Measurements from ENCODE around the gene SLC25A53. TPM values are rescaled to one million over a fixed set of nuclear protein-coding genes. Genes with fewer than 3 reads are reported as not detected.

The SLC25A53 gene, protein sequence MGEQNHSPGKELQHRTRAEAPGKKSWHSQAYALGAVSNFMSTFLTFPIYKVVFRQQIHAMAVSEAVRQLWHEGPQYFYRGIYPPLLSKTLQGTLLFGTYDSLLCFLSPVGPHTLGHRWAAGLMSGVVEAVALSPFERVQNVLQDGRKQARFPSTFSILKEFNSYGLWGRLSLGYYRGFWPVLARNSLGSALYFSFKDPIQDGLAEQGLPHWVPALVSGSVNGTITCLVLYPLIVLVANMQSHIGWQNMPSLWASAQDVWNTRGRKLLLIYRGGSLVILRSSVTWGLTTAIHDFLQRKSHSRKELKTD
- 1 to 10 TPM; 6.8 to 8.5 TPM for total RNA-seq
- 9.5 TPM for polyA plus RNA-seq

- peaks cover 0 to 14% (median 0%) of the 10 kb centered on the region in 3 donors for H3K36me3 Mint-ChIP-seq
- CTCF ChIA-PET = interaction anchor here (1.2 to 1.6 kb wide), 4 partner anchors 9 to 44 kb away, joined by 3 to 14 read pairs (median 6); partner anchors contain the start of gene FAM199X
- POLR2A ChIA-PET = interaction anchor here (1.2 to 1.8 kb wide), 4 partner anchors 9 to 552 kb away, joined by 3 to 19 read pairs (median 8); partner anchors contain the start of genes FAM199X, MORF4L2 and ZCCHC18
- no peaks in the 10 kb centered on the region for H3K27me3 ChIP-seq (ENCODE audit: insufficient read depth, low read length, poor library complexity, severe bottlenecking)
- peaks cover 4% of the 10 kb centered on the region for H3K4me1 ChIP-seq (ENCODE audit: insufficient read depth, low read length)
- H3K27ac ChIP-seq (ENCODE audit: low read depth, low read length) = peak within 1 kb of the TSS; percentile 95
- H3K4me3 ChIP-seq (ENCODE audit: low read length) = peak within 1 kb of the TSS; percentile 75
- H3K9me3 Mint-ChIP-seq = no peaks in the 10 kb centered on the region
- H3K4me1 Mint-ChIP-seq = peaks cover 14 to 28% (median 15%) of the 10 kb centered on the region in 3 donors
- peak; percentile 57 to 83 (median 78) for DNase-seq
- peak within 1 kb of the TSS; percentile 88 to 100 (median 100) for H3K27ac Mint-ChIP-seq
- H3K27me3 Mint-ChIP-seq = peaks cover 0 to 9% of the 10 kb centered on the region in 2 donors
- no peaks in the 10 kb centered on the region for H3K9me3 ChIP-seq (ENCODE audit: low read length)
- H3K4me3 Mint-ChIP-seq = peak within 1 kb of the TSS; percentile 88 to 100 (median 97)
- H3K36me3 ChIP-seq (ENCODE audit: insufficient read depth, low read length) = no peaks in the 10 kb centered on the region
Observed at GRCh38 chrX:104156630-104157529, at the start of gene SLC25A53. TSS of gene SLC25A53 (minus strand) at chrX:104157009. CDS start at chrX:104105257, 51,752 bp downstream.

- CTCF ChIA-PET = no interaction called here
- Mint-ChIP-seq H3K4me1 (no peaks in the 10 kb centered on the region), H3K27me3 (peaks cover 0 to under 1% of the 10 kb centered on the region in 2 donors), H3K9me3 (no peaks in the 10 kb centered on the region), H3K27ac (no peak overlapping the region), H3K36me3 (peaks cover 0 to 5% (median 0%) of the 10 kb centered on the region in 3 donors), H3K4me3 (no peak overlapping the region)
- Histone ChIP-seq H3K4me3 (ENCODE audit: low read length) (no peak overlapping the region), H3K4me1 (ENCODE audit: insufficient read depth, low read length) (no peaks in the 10 kb centered on the region), H3K27me3 (ENCODE audit: insufficient read depth, low read length, poor library complexity, severe bottlenecking) (no peaks in the 10 kb centered on the region), H3K27ac (ENCODE audit: low read depth, low read length) (no peak overlapping the region), H3K36me3 (ENCODE audit: insufficient read depth, low read length) (no peaks in the 10 kb centered on the region), H3K9me3 (ENCODE audit: low read length) (no peaks in the 10 kb centered on the region)
- DNase-seq = no peak
- POLR2A ChIA-PET = no interaction called here
Observed at GRCh38 chrX:104205548-104205947, 48.7 kb upstream of the SLC25A53 start.

GRCh38 chrX:104195489-104196084 is 38.8 kb upstream of the SLC25A53 start:
- H3K36me3 ChIP-seq (ENCODE audit: insufficient read depth, low read length) = no peaks in the 10 kb centered on the region
- H3K27me3 ChIP-seq (ENCODE audit: insufficient read depth, low read length, poor library complexity, severe bottlenecking) = no peaks in the 10 kb centered on the region
- no peaks in the 10 kb centered on the region for H3K9me3 ChIP-seq (ENCODE audit: low read length)
- Mint-ChIP-seq H3K9me3 (no peaks in the 10 kb centered on the region), H3K27ac (no peak overlapping the region), H3K4me3 (no peak overlapping the region), H3K27me3 (no peaks in the 10 kb centered on the region), H3K4me1 (peaks cover 0 to 4% (median 0%) of the 10 kb centered on the region in 3 donors), H3K36me3 (peaks cover 0 to 23% (median 0%) of the 10 kb centered on the region in 3 donors)
- ChIA-PET CTCF (interaction anchor here (0.5 to 1.2 kb wide), 6 partner anchors 9 to 72 kb away, joined by 3 to 6 read pairs (median 3); partner anchors contain the start of gene SLC25A53), POLR2A (no interaction called here)
- H3K4me3 ChIP-seq (ENCODE audit: low read length) = no peak overlapping the region
- no peak overlapping the region for H3K27ac ChIP-seq (ENCODE audit: low read depth, low read length)
- peak in 2 of 5 donors; percentile 10 to 11 for DNase-seq
- no peaks in the 10 kb centered on the region for H3K4me1 ChIP-seq (ENCODE audit: insufficient read depth, low read length)

GRCh38 chrX:104195013-104195412 is 38.2 kb upstream of the SLC25A53 start:
- Mint-ChIP-seq H3K36me3 (peaks cover 0 to 29% (median 3%) of the 10 kb centered on the region in 3 donors), H3K27ac (no peak overlapping the region), H3K4me3 (no peak overlapping the region), H3K9me3 (no peaks in the 10 kb centered on the region), H3K27me3 (no peaks in the 10 kb centered on the region), H3K4me1 (peaks cover 0 to 4% (median 0%) of the 10 kb centered on the region in 3 donors)
- no peak overlapping the region for H3K27ac ChIP-seq (ENCODE audit: low read depth, low read length)
- H3K4me3 ChIP-seq (ENCODE audit: low read length) = no peak overlapping the region
- DNase-seq = no peak
- H3K27me3 ChIP-seq (ENCODE audit: insufficient read depth, low read length, poor library complexity, severe bottlenecking) = no peaks in the 10 kb centered on the region
- no peaks in the 10 kb centered on the region for H3K9me3 ChIP-seq (ENCODE audit: low read length)
- H3K36me3 ChIP-seq (ENCODE audit: insufficient read depth, low read length) = no peaks in the 10 kb centered on the region
- POLR2A ChIA-PET = no interaction called here
- CTCF ChIA-PET = interaction anchor here (0.8 to 1.1 kb wide), 4 partner anchors 22 to 73 kb away, joined by 3 to 6 read pairs (median 3); partner anchors contain the start of gene SLC25A53
- no peaks in the 10 kb centered on the region for H3K4me1 ChIP-seq (ENCODE audit: insufficient read depth, low read length)

GRCh38 chrX:104193485-104193884 is 36.7 kb upstream of the SLC25A53 start:
- no peaks in the 10 kb centered on the region for H3K4me1 ChIP-seq (ENCODE audit: insufficient read depth, low read length)
- H3K36me3 ChIP-seq (ENCODE audit: insufficient read depth, low read length) = peaks cover 5% of the 10 kb centered on the region
- ChIA-PET POLR2A (no interaction called here), CTCF (no interaction called here)
- no peak overlapping the region for H3K4me3 ChIP-seq (ENCODE audit: low read length)
- no peaks in the 10 kb centered on the region for H3K27me3 Mint-ChIP-seq
- H3K4me3 Mint-ChIP-seq = no peak overlapping the region
- DNase-seq = no peak
- H3K27me3 ChIP-seq (ENCODE audit: insufficient read depth, low read length, poor library complexity, severe bottlenecking) = no peaks in the 10 kb centered on the region
- peaks cover 0 to 4% (median 0%) of the 10 kb centered on the region in 3 donors for H3K4me1 Mint-ChIP-seq
- H3K27ac Mint-ChIP-seq = no peak overlapping the region
- no peaks in the 10 kb centered on the region for H3K9me3 ChIP-seq (ENCODE audit: low read length)
- H3K27ac ChIP-seq (ENCODE audit: low read depth, low read length) = no peak overlapping the region
- peaks cover 0 to 43% (median 3%) of the 10 kb centered on the region in 3 donors for H3K36me3 Mint-ChIP-seq
- H3K9me3 Mint-ChIP-seq = no peaks in the 10 kb centered on the region

DNA sequence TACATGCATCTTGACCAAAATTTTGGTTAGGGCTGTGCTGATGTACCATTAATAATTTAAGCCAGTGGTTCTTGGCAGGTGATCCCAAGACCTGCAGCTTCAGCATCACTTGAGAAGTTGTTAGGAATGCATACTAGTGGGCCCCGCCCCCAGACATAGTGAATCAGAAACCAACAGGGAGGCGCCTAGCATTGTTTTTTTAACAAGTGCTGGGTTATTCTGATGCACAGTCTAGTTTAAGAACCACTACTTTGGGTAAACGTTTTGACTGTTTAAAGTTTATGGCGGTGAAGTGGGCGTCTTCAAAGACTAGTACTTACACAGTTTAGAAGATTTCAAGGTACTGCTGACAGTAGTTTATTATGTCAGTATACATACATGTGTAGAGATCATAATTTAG is 33.0 kb upstream of the SLC25A53 start:
- Histone ChIP-seq H3K9me3 (ENCODE audit: low read length) (no peaks in the 10 kb centered on the region), H3K4me1 (ENCODE audit: insufficient read depth, low read length) (no peaks in the 10 kb centered on the region), H3K36me3 (ENCODE audit: insufficient read depth, low read length) (peaks cover 5% of the 10 kb centered on the region), H3K27ac (ENCODE audit: low read depth, low read length) (no peak overlapping the region), H3K4me3 (ENCODE audit: low read length) (no peak overlapping the region), H3K27me3 (ENCODE audit: insufficient read depth, low read length, poor library complexity, severe bottlenecking) (no peaks in the 10 kb centered on the region)
- POLR2A ChIA-PET = no interaction called here
- Mint-ChIP-seq H3K27me3 (no peaks in the 10 kb centered on the region), H3K36me3 (peaks cover 0 to 61% (median 9%) of the 10 kb centered on the region in 3 donors), H3K4me1 (peaks cover 0 to 1% (median 0%) of the 10 kb centered on the region in 3 donors), H3K4me3 (no peak overlapping the region), H3K27ac (peak overlapping the region in 2 of 8 donors; percentile 7 to 49), H3K9me3 (no peaks in the 10 kb centered on the region)
- no peak for DNase-seq
- CTCF ChIA-PET = no interaction called here

GRCh38 chrX:104187931-104188330 is 31.1 kb upstream of the SLC25A53 start:
- peaks cover 7 to 8% (median 8%) of the 10 kb centered on the region in 3 donors for H3K4me1 Mint-ChIP-seq
- Histone ChIP-seq H3K9me3 (ENCODE audit: low read length) (no peaks in the 10 kb centered on the region), H3K27me3 (ENCODE audit: insufficient read depth, low read length, poor library complexity, severe bottlenecking) (no peaks in the 10 kb centered on the region), H3K4me3 (ENCODE audit: low read length) (no peak overlapping the region), H3K36me3 (ENCODE audit: insufficient read depth, low read length) (peaks cover 5% of the 10 kb centered on the region), H3K27ac (ENCODE audit: low read depth, low read length) (no peak overlapping the region), H3K4me1 (ENCODE audit: insufficient read depth, low read length) (no peaks in the 10 kb centered on the region)
- POLR2A ChIA-PET = no interaction called here
- no peak for DNase-seq
- peaks cover 0 to 66% (median 9%) of the 10 kb centered on the region in 3 donors for H3K36me3 Mint-ChIP-seq
- H3K9me3 Mint-ChIP-seq = no peaks in the 10 kb centered on the region
- no peak overlapping the region for H3K27ac Mint-ChIP-seq
- no peaks in the 10 kb centered on the region for H3K27me3 Mint-ChIP-seq
- CTCF ChIA-PET = no interaction called here
- H3K4me3 Mint-ChIP-seq = no peak overlapping the region

Measured in CD8-positive, alpha-beta memory T cell (primary cell).